Right atrium auricular region (tissue), 2 donors: Measurements from ENCODE around the gene TMEM41B. TPM values are rescaled to one million over a fixed set of nuclear protein-coding genes. Genes with fewer than 3 reads are reported as not detected.
"Not testable (repeated sequence)": the region's sequence is repeated elsewhere in the genome, so short reads cannot be mapped to it uniquely, and the experiment has no call there.

ENCODE experiments used
- DNase-seq: peaks from one replicate; pipeline ENCODE4 v3.0.0-alpha.2; 2019; ENCODE audit warnings: low spot score
- H3K27ac ChIP-seq, 2 donors: fragments of 200-600 bp; sonication (generic); 1 replicate in 1 of 2; 2 replicates in 1 of 2; pipeline ENCODE4 v1.5.1; 2016 to 2019
- H3K27me3 ChIP-seq, 2 donors: fragments of 200-600 bp; sonication (generic); one replicate each; pipeline versions ENCODE4 v1.5.1 to v1.6.0; 2017 to 2019
- H3K36me3 ChIP-seq: fragments of 200-600 bp; sonication (generic); one replicate; pipeline ENCODE4 v1.5.1; 2016
- H3K4me1 ChIP-seq, 2 donors: fragments of 200-600 bp; sonication (generic); one replicate each; pipeline versions ENCODE4 v1.5.1 to v1.6.0; 2017 to 2019
- H3K4me3 ChIP-seq, 2 donors: fragments of 200-600 bp; sonication (generic); 1 replicate in 1 of 2; 2 replicates in 1 of 2; pipeline ENCODE4 v1.5.1; 2017 to 2019; ENCODE audit warnings: mild to moderate bottlenecking in 1 of 2, moderate library complexity in 1 of 2
- H3K9me3 ChIP-seq, 2 donors: fragments of 200-600 bp; sonication (generic); one replicate each; pipeline ENCODE4 v1.5.1; 2019
- CTCF ChIP-seq, 2 donors: fragments of 200-600 bp; sonication (generic); IDR thresholded peaks; one replicate each; pipeline ENCODE4 v1.5.1; 2019; ENCODE audit warnings: antibody characterized with exemption in 2 of 2
- total RNA-seq, 2 donors: library from RNA; depleted of rRNA; stranded (reverse); fragments of >200 nt; gene quantifications; one replicate each; pipeline ENCODE4 v1.1.0, GENCODE V29; 2016

Gene TMEM41B
- total RNA-seq, 2 donors from 2014 or later: 16.9 to 20.4 TPM

- H3K27ac ChIP-seq: no peak overlapping the region
- no peak for DNase-seq
- no peak overlapping the region for H3K4me3 ChIP-seq
- no peaks in the 10 kb centered on the region for H3K9me3 ChIP-seq
- no peak for TF ChIP-seq CTCF (IDR thresholded peaks at IDR 0.05)
- peaks cover 0 to 3% of the 10 kb centered on the region in 2 donors for H3K4me1 ChIP-seq
- H3K36me3 ChIP-seq: no peaks in the 10 kb centered on the region
- H3K27me3 ChIP-seq: no peaks in the 10 kb centered on the region
Measured at GRCh38 chr11:9320047-9320446, 5.7 kb upstream of the TMEM41B start.

- not testable (repeated sequence) for H3K36me3 ChIP-seq, H3K27ac ChIP-seq, H3K4me1 ChIP-seq, H3K9me3 ChIP-seq, H3K27me3 ChIP-seq, H3K4me3 ChIP-seq, DNase-seq
Measured at GRCh38 chr11:9319377-9320001, 5.1 kb upstream of the TMEM41B start.

- H3K27ac ChIP-seq, H3K9me3 ChIP-seq, H3K4me3 ChIP-seq, H3K27me3 ChIP-seq, H3K36me3 ChIP-seq, H3K4me1 ChIP-seq, DNase-seq: not testable (repeated sequence)
Measured at GRCh38 chr11:9318442-9319376, 4.3 kb upstream of the TMEM41B start.

- Histone ChIP-seq H3K9me3 (no peaks in the 10 kb centered on the region), H3K4me1 (peaks cover 0 to 16% of the 10 kb centered on the region in 2 donors), H3K27me3 (no peaks in the 10 kb centered on the region), H3K27ac (no peak overlapping the region), H3K4me3 (no peak overlapping the region), H3K36me3 (no peaks in the 10 kb centered on the region)
- no peak for TF ChIP-seq CTCF (IDR thresholded peaks at IDR 0.05)
- DNase-seq: no peak
Measured at GRCh38 chr11:9316334-9316733, 1.9 kb upstream of the TMEM41B start.

- H3K36me3 ChIP-seq: no peaks in the 10 kb centered on the region
- DNase-seq: no peak
- peak overlapping the region; percentile 18 to 94 for H3K4me3 ChIP-seq
- TF ChIP-seq CTCF (IDR thresholded peaks at IDR 0.05): no peak
- H3K4me1 ChIP-seq: peaks cover 0 to 16% of the 10 kb centered on the region in 2 donors
- H3K27ac ChIP-seq: peak overlapping the region; percentile 75 to 85
- no peaks in the 10 kb centered on the region for H3K9me3 ChIP-seq
- H3K27me3 ChIP-seq: no peaks in the 10 kb centered on the region
Measured at GRCh38 chr11:9315078-9315688, 790 bp upstream of the TMEM41B start.

GRCh38 chr11:9313648-9314290 lies 624 bp downstream of the TMEM41B start:
- Histone ChIP-seq H3K9me3 (no peaks in the 10 kb centered on the region), H3K4me3 (peak overlapping the region; percentile 91 to 94), H3K36me3 (no peaks in the 10 kb centered on the region), H3K27me3 (no peaks in the 10 kb centered on the region), H3K4me1 (peaks cover 0 to 16% of the 10 kb centered on the region in 2 donors), H3K27ac (peak overlapping the region; percentile 75 to 85)
- no peak for TF ChIP-seq CTCF (IDR thresholded peaks at IDR 0.05)
- no peak for DNase-seq
